HepG2 (cell line): ENCODE results near the gene P4HA1. TPM values are rescaled to one million over a fixed set of nuclear protein-coding genes. Genes with fewer than 3 reads are reported as not detected.

Experiments used
- ATAC-seq: fragments of 200-7000 bp; cut with Tn5 transposase; 3 replicates; pipeline ENCODE4 v1.9.1; 2020; ENCODE audit warnings: mild to moderate bottlenecking, moderate library complexity
- BruUV-seq: library from RNA; stranded (reverse); fragments of 400-500 nt; replicated peaks from 2 replicates; lab custom pipeline; 2021; lab: Mats Ljungman, UMichigan
- CTCF ChIA-PET: fragments of 300-600 bp; formaldehyde crosslinking; extraction: SDS; loops from one replicate; lab custom pipeline; 2021; ENCODE audit warnings: low total read pairs, inconsistent platforms, low intra/inter-chr PET ratio; lab: Yijun Ruan, JAX
- POLR2A ChIA-PET: fragments of 350-600 bp; sonication (Branson Sonifier 250); formaldehyde crosslinking; loops from one replicate; lab custom pipeline; 2020; ENCODE audit warnings: antibody characterized with exemption, inconsistent platforms; lab: Yijun Ruan, JAX
- DNase-seq: peaks from one replicate; pipeline ENCODE4 v3.0.0-alpha.2; 2015; ENCODE audit warnings: low spot score
- FAIRE-seq: peaks from 3 replicates; lab custom pipeline; 2011; peaks lifted over from hg19 to GRCh38; lab: Jason Lieb, UNC
- H2AFZ ChIP-seq: one replicate; pipeline ENCODE4 v1.6.1; 2011; ENCODE audit warnings: low read length, inconsistent platforms
- H3K27ac ChIP-seq: fragments of 300-600 bp; 3 replicates; pipeline ENCODE4 v1.8.0; 2011; ENCODE audit warnings: mixed run types, mild to moderate bottlenecking, mixed read lengths, low read length, inconsistent platforms; ENCODE audit not compliant: insufficient read depth; ENCODE audit errors: extremely low read length
- H3K27me3 ChIP-seq, 2 experiments: fragments of 200-600 bp in 1 of 2; 2 replicates in 1 of 2; 3 replicates in 1 of 2; pipeline versions ENCODE4 v1.6.0 to v1.8.0; 2011; ENCODE audit warnings: low read length in 2 of 2, mild to moderate bottlenecking in 2 of 2, moderate library complexity in 2 of 2, inconsistent platforms in 1 of 2; ENCODE audit not compliant: insufficient read depth in 2 of 2, control insufficient read depth in 1 of 2
- H3K36me3 ChIP-seq, 2 experiments: fragments of 200-600 bp in 1 of 2; replicated peaks in 1 of 2; 2 replicates in 1 of 2; 3 replicates in 1 of 2; pipeline versions ENCODE4 v1.5.1 to v1.8.0; 2011; ENCODE audit warnings: low read length in 2 of 2, inconsistent platforms in 1 of 2; ENCODE audit not compliant: insufficient read depth in 2 of 2, control insufficient read depth in 1 of 2
- H3K4me1 ChIP-seq: 2 replicates; pipeline ENCODE4 v1.5.1; 2012; ENCODE audit warnings: low read length, inconsistent platforms; ENCODE audit not compliant: insufficient read depth
- H3K4me2 ChIP-seq: 2 replicates; pipeline ENCODE4 v1.6.0; 2011; ENCODE audit warnings: low read depth, low read length, inconsistent platforms
- H3K4me3 ChIP-seq, 3 experiments: fragments of 200-600 bp in 1 of 3; sonication (generic), shearing (Covaris generic) in 1 of 3; replicated peaks in 1 of 3; 2 replicates each; pipeline ENCODE4 v1.5.1; 2011 to 2016; ENCODE audit warnings: low read length in 3 of 3, inconsistent platforms in 2 of 3, low read depth in 2 of 3, mild to moderate bottlenecking in 2 of 3, control low read depth in 1 of 3, mixed read lengths in 1 of 3; ENCODE audit not compliant: insufficient read depth in 1 of 3
- H3K79me2 ChIP-seq: one replicate; pipeline ENCODE4 v1.6.1; 2011; ENCODE audit warnings: low read length, inconsistent platforms; ENCODE audit not compliant: insufficient read depth
- H3K9ac ChIP-seq: 2 replicates; pipeline ENCODE4 v1.6.0; 2011; ENCODE audit warnings: mild to moderate bottlenecking, low read depth, low read length, inconsistent platforms; ENCODE audit not compliant: insufficient read depth
- H3K9me3 ChIP-seq: 2 replicates; pipeline ENCODE4 v1.5.1; 2012; ENCODE audit warnings: mild to moderate bottlenecking, low read length
- H4K20me1 ChIP-seq: 2 replicates; pipeline ENCODE4 v1.6.0; 2011; ENCODE audit warnings: inconsistent platforms, mild to moderate bottlenecking, low read length, moderate library complexity; ENCODE audit not compliant: insufficient read depth
- CHD4 ChIP-seq: fragments of 200-600 bp; sonication (generic); IDR thresholded peaks from 2 replicates; pipeline ENCODE4 v1.7.0; 2017; ENCODE audit warnings: mild to moderate bottlenecking, low read length, borderline replicate concordance
- GATAD2A ChIP-seq: IDR thresholded peaks from 2 replicates; pipeline ENCODE4 v1.6.1; 2016
- KAT2B ChIP-seq: fragments of 150-350 bp; IDR thresholded peaks from 2 replicates; pipeline ENCODE4 v1.6.1; 2014; ENCODE audit warnings: low read depth, low read length, borderline replicate concordance
- MEIS1 ChIP-seq: sonication (generic); formaldehyde crosslinking; IDR thresholded peaks from 2 replicates; pipeline ENCODE4 v1.9.0; 2021; ENCODE audit warnings: mild to moderate bottlenecking, missing genetic modification reagents, moderate library complexity, borderline replicate concordance
- NCOA5 ChIP-seq: sonication (generic); formaldehyde crosslinking; IDR thresholded peaks from 2 replicates; pipeline ENCODE4 v1.4.0; 2020; ENCODE audit warnings: missing genetic modification reagents
- PBX2 ChIP-seq: IDR thresholded peaks from 2 replicates; pipeline ENCODE4 v1.6.1; 2016; ENCODE audit warnings: control low read depth
- TGIF2 ChIP-seq: IDR thresholded peaks from 2 replicates; pipeline ENCODE4 v1.6.1; 2016; ENCODE audit warnings: control low read depth, missing compliant biosample characterization
- ZBTB3 ChIP-seq: sonication (generic); formaldehyde crosslinking; IDR thresholded peaks from 2 replicates; pipeline ENCODE4 v1.4.0; 2020; ENCODE audit warnings: low read depth, mild to moderate bottlenecking, moderate library complexity, missing genetic modification reagents, borderline replicate concordance
- ZMAT3 ChIP-seq: sonication (generic); formaldehyde crosslinking; conservative IDR thresholded peaks from 2 replicates; pipeline ENCODE4 v1.7.0; 2021; ENCODE audit warnings: missing genetic modification reagents
- ZNF788 ChIP-seq: sonication (generic); formaldehyde crosslinking; IDR thresholded peaks from 2 replicates; pipeline ENCODE4 v1.5.0; 2020; ENCODE audit warnings: mild to moderate bottlenecking, missing genetic modification reagents, borderline replicate concordance
- WGBS: methylation state at CpG from one replicate; pipeline ENCODE4 v1.1.6; 2017; ENCODE audit warnings: low lambda C conversion rate; 5-methylcytosine and 5-hydroxymethylcytosine counted together
- in situ Hi-C: cut with HindIII; loops from 2 replicates; pipeline ENCODE4 v1.10.0; 2017; ENCODE audit warnings: low pct_unique_long_range_greater_than_20kb; ENCODE audit not compliant: extremely low pct_ligation_motif_present
- intact Hi-C: fragments of 100-400 bp; cut with micrococcal nuclease; formaldehyde crosslinking; loops from one replicate; pipeline ENCODE4 v1.10.0; 2022; ENCODE audit not compliant: unreplicated experiment
- polyA plus RNA-seq, 8 experiments: library from polyadenylated mRNA; depleted of rRNA in 3 of 8; stranded (reverse) in 7 of 8; unstranded in 1 of 8; fragments of >200 nt; fragmentation: Illumina TruSeq in 4 of 8; extraction: Trizol in 4 of 8; gene quantifications; 2 replicates each; pipeline versions ENCODE4 v1.2.1 to v1.2.3, GENCODE V29; 2011 to 2016; ENCODE audit warnings: low read depth in 4 of 8, missing spikeins in 1 of 8, mixed read lengths in 1 of 8; ENCODE audit not compliant: insufficient read depth in 1 of 8
- total RNA-seq, 5 experiments: library from RNA; depleted of rRNA; stranded (reverse); fragments of >200 nt; fragmentation: Illumina TruSeq; extraction: Trizol; gene quantifications; 2 replicates each; pipeline ENCODE4 v1.2.3, GENCODE V29; 2016; ENCODE audit warnings: low read depth in 1 of 5
- TF ChIP-seq, protein P1 (sequence below): IDR thresholded peaks from 2 replicates; pipeline ENCODE4 v1.6.1; 2016; ENCODE audit warnings: missing biosample characterization, missing genetic modification reagents, low read depth
- TF ChIP-seq, protein P2 (sequence below): sonication (generic); formaldehyde crosslinking; IDR thresholded peaks from 2 replicates; pipeline ENCODE4 v1.5.1; 2020; ENCODE audit warnings: mild to moderate bottlenecking, missing genetic modification reagents, moderate library complexity
- TF ChIP-seq, protein P3 (sequence below): sonication (generic); formaldehyde crosslinking; IDR thresholded peaks from 2 replicates; pipeline ENCODE4 v1.4.0; 2020; ENCODE audit warnings: missing genetic modification reagents, borderline replicate concordance
- TF ChIP-seq, protein P4 (sequence below): conservative IDR thresholded peaks from 2 replicates; pipeline ENCODE4 v1.6.1; 2018; ENCODE audit warnings: missing genetic modification reagents

The P4HA1 gene
- total and polyA plus RNA-seq, 2 of the 13 experiments (the other 11 are each of a cell fraction or from before 2014, with no cell fraction given) = 63.1 to 196 TPM

- intact Hi-C loops (no loop called here), in situ Hi-C loops (no loop called here)
- Histone ChIP-seq H3K27me3 (no peaks in the 10 kb centered on the region), H3K4me2 (no peak overlapping the region), H3K79me2 (no peaks in the 10 kb centered on the region), H3K4me3 (no peak overlapping the region), H3K27ac (no peak overlapping the region), H2AFZ (no peak overlapping the region), H4K20me1 (no peaks in the 10 kb centered on the region), H3K9me3 (no peaks in the 10 kb centered on the region), H3K9ac (no peak overlapping the region), H3K4me1 (peaks cover 2% of the 10 kb centered on the region), H3K36me3 (0 out of 5 replicates have a peak, but pooled peaks cover 0 to 3% of the 10 kb centered on the region in 2 experiments)
- WGBS = 95% methylated on average over 3 of the region's 3 CpGs
- DNase-seq (no peak), ATAC-seq (no peak), FAIRE-seq (no peak)
- CTCF ChIA-PET = no interaction called here
- POLR2A ChIA-PET = interaction anchor here (6.1 kb wide), 1 partner anchor 9 kb away, joined by 72 read pairs; the partner anchor contains the start of gene P4HA1
- BruUV-seq = no TSS peak
- no peak for TF ChIP-seq KAT2B
- TF ChIP-seq TGIF2 = no peak
- TF ChIP-seq MEIS1 (CRISPR knock-in tag) = no peak
- TF ChIP-seq, protein P1, sequence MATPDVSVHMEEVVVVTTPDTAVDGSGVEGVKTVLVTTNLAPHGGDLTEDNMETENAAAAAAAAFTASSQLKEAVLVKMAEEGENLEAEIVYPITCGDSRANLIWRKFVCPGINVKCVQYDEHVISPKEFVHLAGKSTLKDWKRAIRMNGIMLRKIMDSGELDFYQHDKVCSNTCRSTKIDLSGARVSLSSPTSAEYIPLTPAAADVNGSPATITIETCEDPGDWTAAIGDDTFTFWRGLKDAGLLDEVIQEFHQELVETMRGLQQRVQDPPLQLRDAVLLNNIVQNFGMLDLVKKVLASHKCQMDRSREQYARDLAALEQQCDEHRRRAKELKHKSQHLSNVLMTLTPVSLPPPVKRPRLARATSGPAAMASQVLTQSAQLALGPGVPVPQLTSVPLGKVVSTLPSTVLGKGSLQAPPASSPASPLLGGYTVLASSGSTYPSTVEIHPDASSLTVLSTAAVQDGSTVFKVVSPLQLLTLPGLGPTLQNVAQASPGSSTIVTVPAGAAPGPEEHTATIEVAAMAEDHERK (CRISPR knock-in tag) = no peak
- TF ChIP-seq NCOA5 (CRISPR knock-in tag) = no peak
- TF ChIP-seq, protein P2, sequence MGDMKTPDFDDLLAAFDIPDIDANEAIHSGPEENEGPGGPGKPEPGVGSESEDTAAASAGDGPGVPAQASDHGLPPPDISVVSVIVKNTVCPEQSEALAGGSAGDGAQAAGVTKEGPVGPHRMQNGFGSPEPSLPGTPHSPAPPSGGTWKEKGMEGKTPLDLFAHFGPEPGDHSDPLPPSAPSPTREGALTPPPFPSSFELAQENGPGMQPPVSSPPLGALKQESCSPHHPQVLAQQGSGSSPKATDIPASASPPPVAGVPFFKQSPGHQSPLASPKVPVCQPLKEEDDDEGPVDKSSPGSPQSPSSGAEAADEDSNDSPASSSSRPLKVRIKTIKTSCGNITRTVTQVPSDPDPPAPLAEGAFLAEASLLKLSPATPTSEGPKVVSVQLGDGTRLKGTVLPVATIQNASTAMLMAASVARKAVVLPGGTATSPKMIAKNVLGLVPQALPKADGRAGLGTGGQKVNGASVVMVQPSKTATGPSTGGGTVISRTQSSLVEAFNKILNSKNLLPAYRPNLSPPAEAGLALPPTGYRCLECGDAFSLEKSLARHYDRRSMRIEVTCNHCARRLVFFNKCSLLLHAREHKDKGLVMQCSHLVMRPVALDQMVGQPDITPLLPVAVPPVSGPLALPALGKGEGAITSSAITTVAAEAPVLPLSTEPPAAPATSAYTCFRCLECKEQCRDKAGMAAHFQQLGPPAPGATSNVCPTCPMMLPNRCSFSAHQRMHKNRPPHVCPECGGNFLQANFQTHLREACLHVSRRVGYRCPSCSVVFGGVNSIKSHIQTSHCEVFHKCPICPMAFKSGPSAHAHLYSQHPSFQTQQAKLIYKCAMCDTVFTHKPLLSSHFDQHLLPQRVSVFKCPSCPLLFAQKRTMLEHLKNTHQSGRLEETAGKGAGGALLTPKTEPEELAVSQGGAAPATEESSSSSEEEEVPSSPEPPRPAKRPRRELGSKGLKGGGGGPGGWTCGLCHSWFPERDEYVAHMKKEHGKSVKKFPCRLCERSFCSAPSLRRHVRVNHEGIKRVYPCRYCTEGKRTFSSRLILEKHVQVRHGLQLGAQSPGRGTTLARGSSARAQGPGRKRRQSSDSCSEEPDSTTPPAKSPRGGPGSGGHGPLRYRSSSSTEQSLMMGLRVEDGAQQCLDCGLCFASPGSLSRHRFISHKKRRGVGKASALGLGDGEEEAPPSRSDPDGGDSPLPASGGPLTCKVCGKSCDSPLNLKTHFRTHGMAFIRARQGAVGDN (CRISPR knock-in tag) = no peak
- no peak for TF ChIP-seq ZBTB3 (CRISPR knock-in tag)
- no peak for TF ChIP-seq ZNF788 (CRISPR knock-in tag)
- no peak for TF ChIP-seq GATAD2A
- no peak for TF ChIP-seq PBX2 (CRISPR knock-in tag)
- TF ChIP-seq, protein P3, sequence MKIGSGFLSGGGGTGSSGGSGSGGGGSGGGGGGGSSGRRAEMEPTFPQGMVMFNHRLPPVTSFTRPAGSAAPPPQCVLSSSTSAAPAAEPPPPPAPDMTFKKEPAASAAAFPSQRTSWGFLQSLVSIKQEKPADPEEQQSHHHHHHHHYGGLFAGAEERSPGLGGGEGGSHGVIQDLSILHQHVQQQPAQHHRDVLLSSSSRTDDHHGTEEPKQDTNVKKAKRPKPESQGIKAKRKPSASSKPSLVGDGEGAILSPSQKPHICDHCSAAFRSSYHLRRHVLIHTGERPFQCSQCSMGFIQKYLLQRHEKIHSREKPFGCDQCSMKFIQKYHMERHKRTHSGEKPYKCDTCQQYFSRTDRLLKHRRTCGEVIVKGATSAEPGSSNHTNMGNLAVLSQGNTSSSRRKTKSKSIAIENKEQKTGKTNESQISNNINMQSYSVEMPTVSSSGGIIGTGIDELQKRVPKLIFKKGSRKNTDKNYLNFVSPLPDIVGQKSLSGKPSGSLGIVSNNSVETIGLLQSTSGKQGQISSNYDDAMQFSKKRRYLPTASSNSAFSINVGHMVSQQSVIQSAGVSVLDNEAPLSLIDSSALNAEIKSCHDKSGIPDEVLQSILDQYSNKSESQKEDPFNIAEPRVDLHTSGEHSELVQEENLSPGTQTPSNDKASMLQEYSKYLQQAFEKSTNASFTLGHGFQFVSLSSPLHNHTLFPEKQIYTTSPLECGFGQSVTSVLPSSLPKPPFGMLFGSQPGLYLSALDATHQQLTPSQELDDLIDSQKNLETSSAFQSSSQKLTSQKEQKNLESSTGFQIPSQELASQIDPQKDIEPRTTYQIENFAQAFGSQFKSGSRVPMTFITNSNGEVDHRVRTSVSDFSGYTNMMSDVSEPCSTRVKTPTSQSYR (CRISPR knock-in tag) = no peak
- TF ChIP-seq, protein P4, sequence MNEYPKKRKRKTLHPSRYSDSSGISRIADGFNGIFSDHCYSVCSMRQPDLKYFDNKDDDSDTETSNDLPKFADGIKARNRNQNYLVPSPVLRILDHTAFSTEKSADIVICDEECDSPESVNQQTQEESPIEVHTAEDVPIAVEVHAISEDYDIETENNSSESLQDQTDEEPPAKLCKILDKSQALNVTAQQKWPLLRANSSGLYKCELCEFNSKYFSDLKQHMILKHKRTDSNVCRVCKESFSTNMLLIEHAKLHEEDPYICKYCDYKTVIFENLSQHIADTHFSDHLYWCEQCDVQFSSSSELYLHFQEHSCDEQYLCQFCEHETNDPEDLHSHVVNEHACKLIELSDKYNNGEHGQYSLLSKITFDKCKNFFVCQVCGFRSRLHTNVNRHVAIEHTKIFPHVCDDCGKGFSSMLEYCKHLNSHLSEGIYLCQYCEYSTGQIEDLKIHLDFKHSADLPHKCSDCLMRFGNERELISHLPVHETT = no peak
- no peak for TF ChIP-seq ZMAT3 (CRISPR knock-in tag)
- TF ChIP-seq CHD4 = no peak
Measured at GRCh38 chr10:73106301-73106700, 9.6 kb upstream of the P4HA1 start.
